Breast epithelium (tissue), 3 donors: ENCODE data around the gene MASP1.

ENCODE experiments used
- CTCF ChIP-seq, 3 donors: fragments of 450-650 bp; IDR thresholded peaks; one replicate each; pipeline ENCODE4 v1.5.1; 2016 to 2017; ENCODE audit warnings: antibody characterized with exemption in 3 of 3, mild to moderate bottlenecking in 3 of 3, moderate library complexity in 3 of 3
- POLR2A ChIP-seq: fragments of 450-650 bp; IDR thresholded peaks from one replicate; pipeline ENCODE4 v1.6.1; 2016; ENCODE audit warnings: antibody characterized with exemption, mild to moderate bottlenecking, moderate library complexity

DNA sequence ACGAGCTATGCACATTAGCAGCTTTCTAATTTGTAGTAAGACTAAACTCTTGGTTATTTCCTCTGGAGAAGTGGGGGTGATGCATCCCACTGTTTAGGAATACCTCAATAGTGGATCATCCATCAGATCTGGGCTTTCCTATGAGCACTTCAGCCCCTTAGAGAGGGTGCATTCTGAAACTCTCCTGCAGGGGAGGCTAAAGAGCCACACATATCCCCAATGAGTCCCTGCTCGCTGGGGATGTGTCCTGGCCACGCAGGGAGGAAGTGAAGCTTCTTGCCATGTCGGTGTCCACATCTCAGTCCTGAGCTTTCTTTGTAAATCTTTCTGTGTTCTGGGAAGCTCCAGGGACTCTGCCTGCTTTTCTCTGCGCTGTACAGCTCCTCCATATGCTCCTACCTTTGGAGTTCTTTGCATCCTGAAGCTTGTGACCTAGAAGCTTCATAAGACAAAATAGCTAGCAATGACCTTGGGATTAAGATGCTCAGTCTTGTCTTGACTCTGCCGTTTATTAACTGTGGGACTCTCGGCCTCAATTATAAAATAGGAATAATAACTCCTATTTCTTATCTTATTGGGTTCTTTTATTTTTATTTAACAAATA, 28.3 kb upstream of the MASP1 start:
- TF ChIP-seq CTCF (IDR thresholded peaks at IDR 0.05) (peak; percentile 72 to 95 (median 87)), POLR2A (no peak)
